GM12878 (cell line): ENCODE data around the gene GFI1. TPM values are rescaled to one million over a fixed set of nuclear protein-coding genes. Genes with fewer than 3 reads are reported as not detected.

Experiments used
- ATAC-seq: fragments of 200-7000 bp; cut with Tn5 transposase; 3 replicates; pipeline ENCODE4 v1.9.1; 2020; ENCODE audit warnings: mild to moderate bottlenecking, moderate library complexity
- BruUV-seq: library from RNA; stranded (reverse); fragments of 400-500 nt; replicated peaks from 2 replicates; lab custom pipeline; 2021; lab: Mats Ljungman, UMichigan
- CTCF ChIA-PET: fragments of 300-600 bp; sonication (Branson Sonifier 250); formaldehyde crosslinking; extraction: SDS; loops from one replicate; lab custom pipeline; 2021; ENCODE audit warnings: inconsistent platforms; lab: Yijun Ruan, JAX
- POLR2A ChIA-PET: fragments of 350-600 bp; formaldehyde crosslinking; extraction: SDS; loops from one replicate; lab custom pipeline; 2021; ENCODE audit warnings: inconsistent platforms; lab: Charles Lee
- RAD21 ChIA-PET: fragments of 300-600 bp; sonication (Branson Sonifier 250); formaldehyde crosslinking; loops from one replicate; lab custom pipeline; 2023; ENCODE audit warnings: antibody characterized with exemption; ENCODE audit not compliant: unreplicated experiment; lab: Charles Lee
- SMC1A ChIA-PET: fragments of 300-600 bp; sonication (Branson Sonifier 250); formaldehyde crosslinking; loops from one replicate; lab custom pipeline; 2023; ENCODE audit not compliant: unreplicated experiment, uncharacterized antibody; lab: Charles Lee
- DNase-seq: peaks from one replicate; pipeline ENCODE4 v3.0.0-alpha.2; 2011; ENCODE audit warnings: low read depth, low spot score
- FAIRE-seq: peaks from 3 replicates; lab custom pipeline; 2011; peaks lifted over from hg19 to GRCh38; lab: Jason Lieb, UNC
- H2AFZ ChIP-seq: 2 replicates; pipeline ENCODE4 v1.6.0; 2011; ENCODE audit warnings: low read depth, low read length, control low read depth; ENCODE audit not compliant: control insufficient read depth
- H3K27ac ChIP-seq: 2 replicates; pipeline ENCODE4 v1.5.1; 2011; ENCODE audit warnings: control low read depth; ENCODE audit not compliant: control insufficient read depth, insufficient read depth
- H3K27me3 ChIP-seq, 2 experiments: replicated peaks in 1 of 2; 2 replicates each; pipeline versions ENCODE4 v1.6.0 to v1.6.1; 2011; ENCODE audit warnings: low read length in 1 of 2; ENCODE audit not compliant: control insufficient read depth in 2 of 2, insufficient read depth in 2 of 2
- H3K36me3 ChIP-seq, 2 experiments: 2 replicates each; pipeline ENCODE4 v1.5.1; 2011; ENCODE audit warnings: low read length in 1 of 2; ENCODE audit not compliant: control insufficient read depth in 2 of 2, insufficient read depth in 2 of 2
- H3K4me1 ChIP-seq: 2 replicates; pipeline ENCODE4 v1.6.1; 2011; ENCODE audit warnings: mild to moderate bottlenecking, low read length, moderate library complexity, mixed read lengths; ENCODE audit not compliant: control insufficient read depth, insufficient read depth
- H3K4me2 ChIP-seq: 2 replicates; pipeline ENCODE4 v1.6.0; 2011; ENCODE audit warnings: control low read depth; ENCODE audit not compliant: control insufficient read depth, insufficient read depth
- H3K4me3 ChIP-seq: fragments of 200-600 bp; sonication (generic); 2 replicates; pipeline ENCODE4 v1.5.1; 2016
- H3K79me2 ChIP-seq: 2 replicates; pipeline ENCODE4 v1.6.0; 2011; ENCODE audit warnings: low read length; ENCODE audit not compliant: control insufficient read depth, insufficient read depth
- H3K9ac ChIP-seq: 2 replicates; pipeline ENCODE4 v1.8.0; 2011; ENCODE audit warnings: low read length, control low read depth, mixed read lengths; ENCODE audit not compliant: control insufficient read depth, insufficient read depth
- H3K9me3 ChIP-seq: replicated peaks from 3 replicates; pipeline ENCODE4 v1.5.1; 2011; ENCODE audit warnings: mild to moderate bottlenecking, low read length; ENCODE audit not compliant: control insufficient read depth, insufficient read depth
- H4K20me1 ChIP-seq: 2 replicates; pipeline ENCODE4 v1.6.0; 2011; ENCODE audit not compliant: control insufficient read depth, insufficient read depth
- BHLHE40 ChIP-seq, 2 experiments: fragments of 450-650 bp in 1 of 2; IDR thresholded peaks; 2 replicates each; pipeline ENCODE4 v1.6.1; 2011 to 2017; ENCODE audit warnings: low read depth in 2 of 2, borderline replicate concordance in 1 of 2, improper control_type of control experiment in 1 of 2, low read length in 1 of 2, mild to moderate bottlenecking in 1 of 2
- JUND ChIP-seq: IDR thresholded peaks from 2 replicates; pipeline ENCODE4 v1.6.1; 2012; ENCODE audit warnings: low read depth, mild to moderate bottlenecking, low read length, improper control_type of control experiment, moderate library complexity
- MXI1 ChIP-seq: fragments of 150-350 bp; IDR thresholded peaks from 2 replicates; pipeline ENCODE4 v1.6.1; 2011; ENCODE audit warnings: low read depth, mild to moderate bottlenecking, inconsistent platforms, low read length, improper control_type of control experiment
- NFYA ChIP-seq: IDR thresholded peaks from 2 replicates; pipeline ENCODE4 v1.6.1; 2011; ENCODE audit warnings: low read depth, mild to moderate bottlenecking, low read length, improper control_type of control experiment, borderline replicate concordance
- NR2C1 ChIP-seq: fragments of 450-650 bp; IDR thresholded peaks from 2 replicates; pipeline ENCODE4 v1.6.1; 2017; ENCODE audit warnings: antibody characterized with exemption, mild to moderate bottlenecking, moderate library complexity
- POLR2AphosphoS2 ChIP-seq: IDR thresholded peaks from 2 replicates; pipeline ENCODE4 v1.6.1; 2011; ENCODE audit warnings: low read depth, mild to moderate bottlenecking, low read length, improper control_type of control experiment, moderate library complexity
- ZZZ3 ChIP-seq: IDR thresholded peaks from 2 replicates; pipeline ENCODE4 v1.6.1; 2011; ENCODE audit warnings: low read depth; ENCODE audit not compliant: control insufficient read depth, insufficient read length
- WGBS: methylation state at CpG from one replicate; pipeline ENCODE4 v1.1.6; 2016; ENCODE audit warnings: low lambda C conversion rate; ENCODE audit not compliant: insufficient replicate concordance, insufficient coverage; ENCODE audit errors: missing lambda C conversion rate; 5-methylcytosine and 5-hydroxymethylcytosine counted together
- in situ Hi-C: fragments of 300-500 bp; cut with MboI; formaldehyde crosslinking; loops from 9 replicates; pipeline ENCODE4 v1.14.3; 2018; ENCODE audit warnings: mixed read lengths
- intact Hi-C: fragments of 100-400 bp; cut with micrococcal nuclease; formaldehyde crosslinking; loops from one replicate; pipeline ENCODE4 v1.14.2; 2022; ENCODE audit not compliant: unreplicated experiment
- polyA plus RNA-seq, 11 experiments: library from polyadenylated mRNA; depleted of rRNA in 4 of 11; unstranded in 6 of 11; stranded (reverse) in 5 of 11; fragments of >200 nt; fragmentation: Nextera tagmentation in 4 of 11; fragmentation: Illumina TruSeq in 1 of 11; extraction: Ambion mirVana in 4 of 11; extraction: Trizol in 1 of 11; gene quantifications; 1 replicate in 1 of 11; 2 replicates in 10 of 11; pipeline versions ENCODE4 v1.2.1 to v1.2.3, GENCODE V29; 2011 to 2016; ENCODE audit warnings: inconsistent platforms in 2 of 11, missing spikeins in 2 of 11, low read depth in 1 of 11
- total RNA-seq, 4 experiments: library from RNA; depleted of rRNA in 3 of 4; stranded (reverse); fragments of >200 nt in 3 of 4; fragmentation: Illumina TruSeq in 1 of 4; extraction: Trizol in 1 of 4; gene quantifications; 2 replicates each; pipeline versions ENCODE4 v1.2.1 to v1.2.3, GENCODE V29; 2013 to 2021
- TF ChIP-seq, protein P1 (sequence below): fragments of 450-650 bp; IDR thresholded peaks from 2 replicates; pipeline ENCODE4 v1.6.1; 2016; ENCODE audit warnings: mild to moderate bottlenecking
- TF ChIP-seq, protein P2 (sequence below): fragments of 150-350 bp; IDR thresholded peaks from 2 replicates; pipeline ENCODE4 v1.6.1; 2016; ENCODE audit warnings: low read depth, low read length

Gene GFI1
- total and polyA plus RNA-seq, 10 of the 15 experiments (the other 5 are each of a cell fraction or from before 2014, with no cell fraction given): 1.8 to 18.3 (median 7.4) TPM

DNA sequence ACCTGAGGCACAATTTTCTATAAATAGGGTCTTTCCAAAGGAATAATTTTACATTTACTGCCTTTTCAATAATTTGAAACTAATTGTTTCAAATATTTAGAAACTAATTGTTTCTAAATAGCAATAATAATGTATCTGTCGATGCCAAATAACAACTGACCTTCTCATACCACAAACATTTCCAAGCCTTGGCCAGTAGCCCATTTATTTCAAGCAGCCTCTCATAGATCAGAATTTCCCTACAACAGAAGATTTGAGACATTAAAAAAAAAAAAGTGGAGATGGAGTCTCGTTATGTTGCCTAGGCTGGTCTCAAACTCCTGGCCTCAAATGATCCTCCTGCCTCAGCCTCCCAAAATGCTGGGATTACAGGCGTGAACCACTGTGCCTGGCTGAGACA lies 2.1 kb upstream of the GFI1 start:
- no peaks in the 10 kb centered on the region for H4K20me1 ChIP-seq
- ChIA-PET SMC1A (interaction anchor here (1.0 to 8.6 kb wide), 11 partner anchors 14 to 185 kb away, joined by 3 to 100 read pairs (median 6); no protein-coding TSS in a partner anchor), CTCF (interaction anchor here (0.6 to 10.1 kb wide), 10 partner anchors 9 to 327 kb away, joined by 3 to 60 read pairs (median 4); no protein-coding TSS in a partner anchor), RAD21 (interaction anchor here (0.7 to 9.0 kb wide), 10 partner anchors 14 to 260 kb away, joined by 3 to 138 read pairs (median 4); no protein-coding TSS in a partner anchor), POLR2A (interaction anchor here (0.6 to 8.7 kb wide), 8 partner anchors 15 to 110 kb away, joined by 3 to 77 read pairs (median 4); no protein-coding TSS in a partner anchor)
- H3K36me3 ChIP-seq: no peaks in the 10 kb centered on the region
- FAIRE-seq: no peak
- no TSS peak for BruUV-seq
- no peak overlapping the region for H3K9ac ChIP-seq
- no peaks in the 10 kb centered on the region for H3K27me3 ChIP-seq
- no peak overlapping the region for H3K4me3 ChIP-seq
- H3K9me3 ChIP-seq: no peaks in the 10 kb centered on the region
- H3K79me2 ChIP-seq: no peaks in the 10 kb centered on the region
- H3K4me1 ChIP-seq: peaks cover under 1% of the 10 kb centered on the region
- DNase-seq: no peak
- in situ Hi-C loops: no loop called here
- no peak overlapping the region for H2AFZ ChIP-seq
- H3K4me2 ChIP-seq: no peak overlapping the region
- no peak for ATAC-seq
- TF ChIP-seq, protein P1, sequence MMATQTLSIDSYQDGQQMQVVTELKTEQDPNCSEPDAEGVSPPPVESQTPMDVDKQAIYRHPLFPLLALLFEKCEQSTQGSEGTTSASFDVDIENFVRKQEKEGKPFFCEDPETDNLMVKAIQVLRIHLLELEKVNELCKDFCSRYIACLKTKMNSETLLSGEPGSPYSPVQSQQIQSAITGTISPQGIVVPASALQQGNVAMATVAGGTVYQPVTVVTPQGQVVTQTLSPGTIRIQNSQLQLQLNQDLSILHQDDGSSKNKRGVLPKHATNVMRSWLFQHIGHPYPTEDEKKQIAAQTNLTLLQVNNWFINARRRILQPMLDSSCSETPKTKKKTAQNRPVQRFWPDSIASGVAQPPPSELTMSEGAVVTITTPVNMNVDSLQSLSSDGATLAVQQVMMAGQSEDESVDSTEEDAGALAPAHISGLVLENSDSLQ: no peak
- TF ChIP-seq BHLHE40 (IDR thresholded peaks at IDR 0.05; ENCODE audit: borderline replicate concordance in 1 of 2, low read depth in 2 of 2, low read length in 1 of 2) (no peak), MXI1 (no peak), ZZZ3 (no peak), NR2C1 (no peak), JUND (no peak), POLR2AphosphoS2 (no peak), NFYA (no peak)
- TF ChIP-seq, protein P2, sequence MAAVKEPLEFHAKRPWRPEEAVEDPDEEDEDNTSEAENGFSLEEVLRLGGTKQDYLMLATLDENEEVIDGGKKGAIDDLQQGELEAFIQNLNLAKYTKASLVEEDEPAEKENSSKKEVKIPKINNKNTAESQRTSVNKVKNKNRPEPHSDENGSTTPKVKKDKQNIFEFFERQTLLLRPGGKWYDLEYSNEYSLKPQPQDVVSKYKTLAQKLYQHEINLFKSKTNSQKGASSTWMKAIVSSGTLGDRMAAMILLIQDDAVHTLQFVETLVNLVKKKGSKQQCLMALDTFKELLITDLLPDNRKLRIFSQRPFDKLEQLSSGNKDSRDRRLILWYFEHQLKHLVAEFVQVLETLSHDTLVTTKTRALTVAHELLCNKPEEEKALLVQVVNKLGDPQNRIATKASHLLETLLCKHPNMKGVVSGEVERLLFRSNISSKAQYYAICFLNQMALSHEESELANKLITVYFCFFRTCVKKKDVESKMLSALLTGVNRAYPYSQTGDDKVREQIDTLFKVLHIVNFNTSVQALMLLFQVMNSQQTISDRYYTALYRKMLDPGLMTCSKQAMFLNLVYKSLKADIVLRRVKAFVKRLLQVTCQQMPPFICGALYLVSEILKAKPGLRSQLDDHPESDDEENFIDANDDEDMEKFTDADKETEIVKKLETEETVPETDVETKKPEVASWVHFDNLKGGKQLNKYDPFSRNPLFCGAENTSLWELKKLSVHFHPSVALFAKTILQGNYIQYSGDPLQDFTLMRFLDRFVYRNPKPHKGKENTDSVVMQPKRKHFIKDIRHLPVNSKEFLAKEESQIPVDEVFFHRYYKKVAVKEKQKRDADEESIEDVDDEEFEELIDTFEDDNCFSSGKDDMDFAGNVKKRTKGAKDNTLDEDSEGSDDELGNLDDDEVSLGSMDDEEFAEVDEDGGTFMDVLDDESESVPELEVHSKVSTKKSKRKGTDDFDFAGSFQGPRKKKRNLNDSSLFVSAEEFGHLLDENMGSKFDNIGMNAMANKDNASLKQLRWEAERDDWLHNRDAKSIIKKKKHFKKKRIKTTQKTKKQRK: no peak
- no peak overlapping the region for H3K27ac ChIP-seq
- intact Hi-C loops: loop anchor here (5.0 kb wide), 1 partner anchor 108 kb away; no protein-coding TSS in a partner anchor
- WGBS: 87% methylated on average over 3 of the region's 3 CpGs
